Measurements from ENCODE around the gene RACK1. TPM values are rescaled to one million over a fixed set of nuclear protein-coding genes. Genes with fewer than 3 reads are reported as not detected.

RACK1 gene
- total and polyA plus RNA-seq, 2 donors (not counting 3 experiments of a cell fraction or from before 2014, with no cell fraction given): 1,910 to 5,629 TPM

GRCh38 chr5:181189363-181189961 lies 54.2 kb downstream of the RACK1 start:
- Histone ChIP-seq H3K27ac (ENCODE audit: insufficient read depth, low read depth, low read length) (no peak overlapping the region), H3K9me1 (replicated peaks; ENCODE audit: control insufficient read depth, extremely low read depth, insufficient read depth, low read length) (no peaks in the 10 kb centered on the region), H3K4me2 (ENCODE audit: insufficient read depth, low read length) (peak overlapping the region; percentile 79), H3K79me2 (ENCODE audit: control insufficient read depth, insufficient read depth, low read length) (no peaks in the 10 kb centered on the region), H3K36me3 (ENCODE audit: control insufficient read depth in 2 of 2, extremely low read depth in 1 of 2, insufficient read depth in 2 of 2, low read length in 2 of 2) (no peaks in the 10 kb centered on the region), H3K27me3 (ENCODE audit: control insufficient read depth in 2 of 2, insufficient read depth in 2 of 2, low read length in 2 of 2) (no peaks in the 10 kb centered on the region), H2AFZ (ENCODE audit: low read depth, low read length) (peak overlapping the region; percentile 96), H3K9me3 (replicated peaks; ENCODE audit: control insufficient read depth, insufficient read depth, low read length) (no peaks in the 10 kb centered on the region), H3K4me1 (ENCODE audit: control insufficient read depth, extremely low read depth, insufficient read depth, low read length) (peaks cover 18% of the 10 kb centered on the region), H3K4me3 (replicated peaks in 1 of 3; ENCODE audit: insufficient read depth in 1 of 3, low read depth in 1 of 3, low read length in 3 of 3) (peak overlapping the region; percentile 48 to 86 (median 73)), H3K9ac (replicated peaks; ENCODE audit: extremely low read depth, insufficient read depth, low read length) (peak overlapping the region; percentile 4), H4K20me1 (replicated peaks; ENCODE audit: control insufficient read depth, extremely low read depth, insufficient read depth, low read length) (no peaks in the 10 kb centered on the region)
- peak; percentile 53 for DNase-seq (ENCODE audit: low read depth, low spot score)
- no peak for FAIRE-seq
- ChIA-PET CTCF (interaction anchor here (0.8 to 10.2 kb wide), 8 partner anchors 15 to 404 kb away, joined by 3 to 95 read pairs (median 3); partner anchors contain the start of genes TRIM41, TRIM52 and TRIM7), POLR2A (interaction anchor here (1.8 kb wide), 1 partner anchor 15 kb away, joined by 6 read pairs; the partner anchor contains the start of gene TRIM7)
- dilution Hi-C loops (cut with MboI; ENCODE audit: extremely low pct_ligation_motif_present, low sequenced_read_pairs): no loop called here
- no peak for TF ChIP-seq FOS (IDR thresholded peaks at IDR 0.05; ENCODE audit: borderline replicate concordance, insufficient read depth, low read length)
- no peak for TF ChIP-seq POLR2A (IDR thresholded peaks at IDR 0.05; ENCODE audit: low read depth, low read length)
- no peak for TF ChIP-seq GATA2 (IDR thresholded peaks at IDR 0.05; ENCODE audit: insufficient read depth, insufficient read length, low read depth, low read length)
- TF ChIP-seq MAX (IDR thresholded peaks at IDR 0.05; ENCODE audit: insufficient read depth, insufficient read length): no peak
- no peak for TF ChIP-seq MYC (IDR thresholded peaks at IDR 0.05; ENCODE audit: low read depth, low read length)
- TF ChIP-seq POLR2AphosphoS5 (IDR thresholded peaks at IDR 0.05; ENCODE audit: insufficient read depth, low read depth, low read length): peak; percentile 9
- no peak for TF ChIP-seq JUN (IDR thresholded peaks at IDR 0.05; ENCODE audit: borderline replicate concordance, insufficient read depth, insufficient read length, low read depth)
- TF ChIP-seq CTCF (IDR thresholded peaks at IDR 0.05; ENCODE audit: extremely low read depth in 1 of 2, insufficient read depth in 1 of 2, low read depth in 1 of 2, low read length in 2 of 2): no peak
- BruUV-seq (replicated peaks): no TSS peak
- intact Hi-C loops (cut with micrococcal nuclease): loop anchor here (2.0 to 10.0 kb wide), 4 partner anchors 17 to 695 kb away; partner anchors contain the start of genes CNOT6, MGAT1 and ZFP62

Measured in endothelial cell of umbilical vein (primary cell).